Globus pallidus (tissue), 1 donor: ENCODE results near the gene STIM1.
"Not testable (repeated sequence)": the region's sequence is repeated elsewhere in the genome, so short reads cannot be mapped to it uniquely, and the experiment has no call there.

Experiments
- DNase-seq: peaks from one replicate; pipeline ENCODE4 v3.0.0-alpha.2; 2015; ENCODE audit warnings: low spot score

Gene STIM1

DNA sequence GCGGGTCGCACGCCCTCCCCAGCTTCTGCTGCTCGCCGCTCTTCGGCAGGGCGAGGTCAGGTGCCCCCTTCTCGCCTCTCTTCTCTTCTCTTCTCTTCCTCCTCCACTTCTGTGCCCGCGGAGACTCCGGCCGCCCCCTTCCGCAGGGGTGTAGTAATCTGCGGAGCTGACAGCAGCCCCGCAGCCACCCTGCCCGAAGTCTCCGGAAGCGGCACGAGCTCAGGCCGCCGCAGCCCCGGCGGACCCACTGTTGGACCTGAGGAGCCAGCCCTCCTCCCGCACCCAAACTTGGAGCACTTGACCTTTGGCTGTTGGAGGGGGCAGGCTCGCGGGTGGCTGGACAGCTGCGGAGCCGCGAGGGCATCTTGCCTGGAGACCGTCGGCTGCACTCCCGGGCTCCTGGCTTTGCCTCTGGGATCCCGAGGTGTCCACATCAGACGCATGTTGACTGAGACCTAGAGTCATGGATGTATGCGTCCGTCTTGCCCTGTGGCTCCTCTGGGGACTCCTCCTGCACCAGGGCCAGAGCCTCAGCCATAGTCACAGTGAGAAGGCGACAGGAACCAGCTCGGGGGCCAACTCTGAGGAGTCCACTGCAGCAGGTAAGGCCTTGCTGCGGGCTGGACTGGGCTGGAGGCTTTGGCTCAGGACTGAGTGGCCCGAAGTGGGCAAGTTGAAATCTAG lies 486 bp downstream of the STIM1 start:
- no peak for DNase-seq

GRCh38 chr11:3856856-3857553 lies 1.5 kb downstream of the STIM1 start:
- DNase-seq, result no peak

DNA sequence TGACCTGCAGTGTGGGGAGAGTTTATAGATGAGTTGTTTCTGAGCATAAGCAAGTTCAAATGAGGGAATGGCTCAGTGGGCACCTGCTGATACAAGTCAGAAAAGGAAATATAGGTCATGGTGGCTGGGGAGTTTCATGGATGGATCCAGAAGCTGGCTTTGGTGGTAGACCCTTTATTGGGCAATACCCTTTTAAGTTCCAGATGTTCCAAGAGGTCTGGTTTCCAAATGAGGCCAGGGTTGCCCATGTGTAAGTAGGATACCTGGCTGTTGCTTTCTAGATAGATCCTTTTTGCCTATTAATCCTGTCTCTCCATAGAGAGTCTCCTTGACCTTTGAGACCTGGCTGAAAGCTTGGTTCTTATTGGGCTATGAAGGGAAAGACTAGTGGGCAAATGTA lies 2.2 kb downstream of the STIM1 start:
- DNase-seq, result no peak

GRCh38 chr11:3859373-3859881 lies 4.0 kb downstream of the STIM1 start:
- DNase-seq, result no peak

DNA sequence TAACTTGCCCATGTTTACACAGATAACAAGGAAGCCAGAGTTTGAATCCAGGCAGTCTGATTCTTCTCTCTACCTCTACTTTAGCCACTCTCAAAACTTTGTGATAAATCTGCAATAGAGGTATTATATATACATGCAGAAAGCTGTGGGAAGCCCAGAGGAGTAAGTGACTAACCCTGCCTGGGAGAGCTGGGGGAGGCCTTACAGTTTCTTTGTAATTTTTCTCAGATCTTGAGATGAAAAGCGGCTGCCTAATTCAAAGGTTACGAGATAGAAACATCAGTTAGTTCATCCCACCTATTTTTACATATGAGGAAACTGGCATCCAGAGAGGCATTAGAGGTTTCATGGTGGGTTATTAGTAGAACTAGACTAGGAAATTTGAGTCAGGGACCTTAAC lies 4.9 kb downstream of the STIM1 start:
- DNase-seq, result no peak

DNA sequence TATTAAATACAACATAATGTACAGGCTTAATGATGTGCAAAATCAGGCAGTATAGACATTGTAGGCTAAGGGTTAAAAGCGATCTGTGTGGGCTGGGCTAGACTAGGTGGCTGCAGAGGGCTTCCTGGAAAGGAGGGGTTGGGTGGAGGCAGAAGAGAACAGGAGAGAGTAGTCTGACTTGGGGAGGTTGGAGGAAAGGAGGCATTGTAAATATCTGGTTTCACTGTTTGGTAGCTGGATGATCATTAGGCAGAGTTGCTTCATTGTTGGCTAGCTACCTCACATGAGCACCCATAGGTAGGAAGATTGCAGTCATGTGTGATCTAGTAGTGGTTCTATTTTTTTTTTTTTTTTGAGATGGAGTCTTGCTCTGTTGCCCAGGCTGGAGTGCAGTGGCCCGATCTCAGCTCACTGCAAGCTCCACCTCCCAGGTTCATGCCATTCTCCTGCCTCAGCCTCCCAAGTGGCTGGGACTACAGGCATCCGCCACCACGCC lies 5.5 kb downstream of the STIM1 start:
- not testable (repeated sequence) for DNase-seq

DNA sequence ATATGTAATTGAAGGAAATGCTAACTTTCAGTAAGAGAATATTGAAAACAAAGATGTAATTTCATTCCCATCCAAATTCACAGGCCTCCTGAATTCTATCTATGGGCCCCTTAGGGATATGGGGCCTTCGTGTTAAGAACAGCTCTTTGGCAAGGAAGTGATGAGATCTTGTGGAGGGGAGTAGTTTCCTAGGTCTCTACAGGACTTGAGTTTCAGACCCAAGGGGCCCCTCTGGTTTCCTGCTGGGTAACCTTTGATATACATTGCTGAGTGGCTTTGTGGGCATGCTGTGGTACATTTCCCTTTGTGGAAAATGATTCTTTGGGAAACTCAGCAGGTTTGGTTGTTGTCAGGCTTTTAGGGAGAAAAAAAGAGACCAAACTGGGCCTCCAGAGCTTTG lies 6.2 kb downstream of the STIM1 start:
- no peak for DNase-seq

GRCh38 chr11:3865388-3866193 lies 10.1 kb downstream of the STIM1 start:
- no peak for DNase-seq

DNA sequence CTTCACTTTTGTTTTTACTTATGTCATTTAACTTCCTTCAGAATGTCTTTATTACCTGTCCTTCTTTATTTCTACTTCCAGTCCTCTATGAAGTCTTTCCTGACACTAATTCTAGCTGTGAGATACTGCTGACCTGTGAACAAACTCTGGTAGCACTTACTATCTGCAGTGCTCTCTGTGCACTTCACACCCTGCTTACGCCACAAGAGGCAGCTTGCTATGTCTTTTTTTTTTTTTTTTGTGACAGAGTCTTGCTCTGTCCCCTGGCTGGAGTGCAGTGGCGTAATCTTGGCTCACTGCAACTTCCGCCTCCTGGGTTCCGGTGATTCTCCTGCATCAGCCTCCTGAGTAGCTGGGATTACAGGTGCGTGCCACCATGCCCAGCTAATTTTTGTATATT lies 10.7 kb downstream of the STIM1 start:
- no peak for DNase-seq

GRCh38 chr11:3866836-3867208 lies 11.4 kb downstream of the STIM1 start:
- no peak for DNase-seq

GRCh38 chr11:3867209-3868091 lies 12.0 kb downstream of the STIM1 start:
- DNase-seq, result no peak

GRCh38 chr11:3873712-3874349 lies 18.4 kb downstream of the STIM1 start:
- no peak for DNase-seq

GRCh38 chr11:3876613-3877012 lies 21.1 kb downstream of the STIM1 start:
- no peak for DNase-seq

DNA sequence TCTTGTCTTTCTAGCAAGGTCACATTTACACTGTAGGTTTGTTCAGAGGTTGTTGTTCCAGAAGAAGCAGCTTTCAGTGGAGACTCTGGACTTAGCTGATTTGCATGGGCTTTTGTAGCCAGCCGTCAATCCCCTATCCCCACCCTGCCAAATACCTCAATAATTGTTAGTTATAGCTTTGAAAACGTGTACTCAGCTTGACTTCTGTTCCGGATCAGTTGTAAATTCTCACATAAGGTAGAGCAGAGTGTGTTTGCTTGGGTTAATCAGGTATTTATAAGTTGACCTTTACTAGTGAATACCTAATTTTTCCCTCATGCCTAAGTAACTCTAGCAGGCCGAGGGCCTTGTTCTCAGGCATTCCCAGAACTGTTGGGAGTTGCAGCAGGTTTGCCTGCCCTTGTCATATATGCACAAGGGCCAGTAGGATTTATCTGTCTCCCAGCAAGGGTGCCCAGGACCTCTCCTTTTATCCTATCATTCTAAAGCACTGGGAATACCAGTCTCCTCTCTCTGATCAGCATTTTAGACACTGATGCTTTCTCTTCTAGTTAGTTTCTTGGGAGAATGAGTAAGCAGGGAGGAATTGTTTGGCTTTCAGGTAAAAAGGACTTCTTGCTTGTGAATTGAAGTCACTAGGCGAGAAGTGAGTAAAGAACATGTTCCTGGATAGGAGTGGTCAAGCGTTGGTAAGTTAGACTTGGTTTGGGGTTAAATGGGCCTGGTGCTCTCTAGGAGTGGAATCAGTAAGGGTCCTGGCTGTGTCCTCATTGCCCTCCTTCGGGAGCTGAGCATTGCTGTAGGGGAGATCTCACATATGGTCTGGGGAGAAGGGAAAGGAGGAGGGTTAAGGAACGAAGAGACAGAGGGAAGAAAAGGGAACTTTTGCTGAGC lies 22.1 kb downstream of the STIM1 start:
- DNase-seq, result no peak

GRCh38 chr11:3878258-3878584 lies 22.8 kb downstream of the STIM1 start:
- DNase-seq, result no peak

DNA sequence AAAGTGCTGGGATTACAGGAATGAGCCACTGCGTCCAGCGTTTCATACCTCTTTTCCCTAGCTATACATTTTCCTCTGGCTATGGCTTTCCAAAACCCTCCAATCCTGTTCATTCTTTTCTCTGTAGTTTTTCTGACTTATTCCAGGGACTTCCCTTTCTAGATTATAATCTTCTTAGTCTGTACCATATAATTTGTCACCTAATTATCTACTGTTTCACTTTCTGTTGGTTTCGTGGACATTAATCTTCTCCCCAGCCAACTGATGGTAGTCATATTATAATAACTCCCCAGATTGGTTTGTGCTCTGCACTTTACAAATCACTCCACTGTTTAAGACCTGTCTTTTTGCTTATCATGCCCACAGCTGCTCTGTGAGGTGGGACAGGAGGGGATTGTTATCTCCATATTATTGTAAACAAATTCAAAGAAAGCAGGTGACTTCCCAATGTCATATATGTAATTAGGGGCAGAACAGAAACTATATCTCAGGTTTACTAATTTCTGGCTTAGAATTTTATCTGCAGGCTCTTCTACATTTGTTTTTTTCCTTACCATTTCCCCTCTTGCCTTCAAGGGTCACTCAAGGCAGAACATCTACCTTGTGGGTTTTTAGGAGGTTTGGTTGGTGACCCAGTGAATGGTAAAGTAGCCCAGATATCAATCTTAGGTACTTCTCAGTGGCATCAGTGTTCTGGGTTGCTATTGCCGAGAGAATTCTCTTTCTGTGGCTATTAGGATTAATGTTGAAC lies 23.9 kb downstream of the STIM1 start:
- DNase-seq, result no peak

DNA sequence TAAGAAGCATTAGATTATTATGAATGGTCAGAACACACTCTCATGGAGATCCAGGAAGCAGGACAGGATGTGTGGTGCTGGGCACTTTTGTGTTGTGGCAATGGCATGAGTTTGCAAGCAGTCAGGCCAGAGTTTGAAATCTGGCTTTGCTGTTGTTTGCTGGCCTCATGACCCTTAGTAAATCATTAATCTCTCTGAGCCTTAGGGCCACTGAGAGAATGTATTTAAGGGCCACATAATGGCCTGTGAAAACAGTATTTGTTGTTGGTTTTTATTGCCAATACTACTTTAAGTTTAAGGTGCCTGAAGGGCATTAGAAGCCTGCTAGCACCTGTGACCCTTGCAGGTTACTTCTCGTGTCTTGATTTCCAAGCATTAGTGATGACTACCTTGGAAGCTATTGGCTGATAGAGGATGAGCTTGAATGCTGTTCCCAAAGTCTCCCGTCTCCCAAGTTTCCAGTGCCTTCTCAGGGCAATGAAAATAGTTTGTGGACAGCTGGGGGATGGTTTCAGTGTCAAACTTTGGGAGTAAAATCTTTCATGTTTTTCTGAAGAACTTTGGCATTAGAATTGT lies 24.6 kb downstream of the STIM1 start:
- DNase-seq, result no peak

- no peak for DNase-seq
Observed at GRCh38 chr11:3880724-3881123, 25.3 kb downstream of the STIM1 start.

DNA sequence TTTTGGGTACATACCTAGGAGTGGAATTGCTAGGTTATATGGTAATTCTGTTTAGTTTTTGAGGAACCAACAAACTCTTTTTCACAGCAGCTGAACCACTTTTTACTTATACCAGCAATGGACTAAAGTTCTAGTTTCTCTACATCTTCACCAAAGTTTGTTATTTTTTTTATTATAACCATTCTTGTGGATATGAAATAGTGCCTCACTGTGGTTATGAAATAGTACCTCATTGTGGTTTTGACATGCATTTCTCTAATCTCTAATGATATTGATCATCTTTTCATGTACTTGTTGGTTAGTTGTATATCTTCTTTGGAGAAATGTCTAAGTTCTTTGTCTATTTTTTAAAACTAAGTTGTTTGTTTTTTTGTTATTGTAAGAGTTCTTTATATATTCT lies 27.2 kb downstream of the STIM1 start:
- no peak for DNase-seq
